Measurements from ENCODE around the gene RNPS1.
"Not testable (repeated sequence)": the region's sequence is repeated elsewhere in the genome, so short reads cannot be mapped to it uniquely, and the experiment has no call there.

RNPS1 gene

DNA sequence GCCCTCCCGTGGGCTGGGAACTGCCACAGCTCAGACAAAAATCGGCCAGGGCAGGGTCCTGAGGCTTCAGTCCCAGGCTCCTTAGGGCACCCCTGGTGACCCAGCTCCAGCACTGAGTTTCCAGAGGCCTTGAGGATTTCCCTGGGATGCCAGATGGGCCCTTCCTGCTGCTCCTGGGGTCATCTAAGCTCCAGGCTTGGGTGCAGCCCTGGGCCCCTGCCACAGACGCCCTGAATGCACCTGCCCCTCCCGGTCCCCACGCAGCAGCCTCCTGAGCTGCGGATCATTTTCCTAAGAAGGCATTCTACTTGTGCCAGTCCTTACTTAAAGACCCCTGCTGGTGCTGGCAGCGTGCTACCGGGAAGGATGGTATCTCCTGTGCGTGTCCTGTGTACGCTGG lies 6.0 kb upstream of the RNPS1 start:
- ATAC-seq, result no peak
- Mint-ChIP-seq H3K4me3 (no peak overlapping the region), H3K9me3 (no peaks in the 10 kb centered on the region), H3K27ac (no peak overlapping the region), H3K36me3 (peaks cover 9% of the 10 kb centered on the region), H3K4me1 (peaks cover 27% of the 10 kb centered on the region), H3K27me3 (no peaks in the 10 kb centered on the region)

DNA sequence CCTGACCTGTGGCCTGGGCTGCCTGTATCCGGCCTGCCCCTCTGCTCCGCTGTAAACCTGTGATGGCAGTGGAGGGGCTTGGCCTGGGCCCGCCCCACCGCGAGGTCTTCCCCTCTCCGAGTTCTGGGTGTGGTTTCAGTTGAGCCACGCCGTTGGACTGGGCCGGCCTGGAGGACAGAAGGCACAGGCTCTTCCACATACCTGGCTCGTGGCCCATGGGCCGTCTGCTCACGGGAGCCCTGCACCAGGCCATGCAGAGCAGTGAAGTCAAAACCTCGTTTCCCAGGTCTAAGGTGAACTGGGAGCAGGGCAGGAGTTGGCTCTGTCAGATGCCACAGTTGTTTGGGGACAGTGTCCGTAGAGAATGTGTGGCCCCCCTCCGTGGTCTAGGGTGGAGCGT lies 5.6 kb upstream of the RNPS1 start:
- Mint-ChIP-seq H3K36me3 (peaks cover 9% of the 10 kb centered on the region), H3K4me3 (no peak overlapping the region), H3K9me3 (no peaks in the 10 kb centered on the region), H3K27me3 (no peaks in the 10 kb centered on the region), H3K4me1 (peaks cover 31% of the 10 kb centered on the region), H3K27ac (no peak overlapping the region)
- ATAC-seq, result no peak

DNA sequence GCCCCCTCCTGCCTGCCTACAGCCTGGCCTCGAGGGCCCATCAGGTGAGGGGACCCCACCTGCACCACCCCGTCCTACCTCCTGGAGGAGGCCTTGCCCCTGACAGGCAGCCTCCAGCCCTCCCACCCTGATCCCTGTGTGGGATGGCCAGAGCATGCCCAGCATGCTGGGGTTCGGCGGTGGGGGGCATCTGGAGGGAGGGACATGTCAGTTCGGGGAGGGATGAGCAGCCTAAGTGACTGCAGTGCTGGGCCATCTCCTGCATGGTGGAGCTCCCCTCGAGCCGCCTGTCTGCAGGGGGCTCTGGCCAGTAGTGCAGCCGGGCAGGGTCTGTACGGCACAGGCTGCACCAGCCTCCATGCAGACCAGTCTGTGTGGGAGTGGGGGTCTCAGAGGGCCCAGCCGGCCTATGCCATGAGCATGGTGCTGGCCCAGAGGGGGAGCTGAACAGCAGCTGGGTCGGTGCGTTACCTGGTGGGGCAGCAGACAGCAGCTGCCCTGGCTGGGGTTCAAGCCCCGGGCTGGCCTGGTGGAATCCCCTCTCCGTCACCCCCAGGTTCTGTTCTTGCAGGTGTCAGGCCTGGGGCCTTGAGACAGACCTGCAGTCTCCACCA lies 4.0 kb upstream of the RNPS1 start:
- H3K4me1 Mint-ChIP-seq, result peaks cover 37% of the 10 kb centered on the region

DNA sequence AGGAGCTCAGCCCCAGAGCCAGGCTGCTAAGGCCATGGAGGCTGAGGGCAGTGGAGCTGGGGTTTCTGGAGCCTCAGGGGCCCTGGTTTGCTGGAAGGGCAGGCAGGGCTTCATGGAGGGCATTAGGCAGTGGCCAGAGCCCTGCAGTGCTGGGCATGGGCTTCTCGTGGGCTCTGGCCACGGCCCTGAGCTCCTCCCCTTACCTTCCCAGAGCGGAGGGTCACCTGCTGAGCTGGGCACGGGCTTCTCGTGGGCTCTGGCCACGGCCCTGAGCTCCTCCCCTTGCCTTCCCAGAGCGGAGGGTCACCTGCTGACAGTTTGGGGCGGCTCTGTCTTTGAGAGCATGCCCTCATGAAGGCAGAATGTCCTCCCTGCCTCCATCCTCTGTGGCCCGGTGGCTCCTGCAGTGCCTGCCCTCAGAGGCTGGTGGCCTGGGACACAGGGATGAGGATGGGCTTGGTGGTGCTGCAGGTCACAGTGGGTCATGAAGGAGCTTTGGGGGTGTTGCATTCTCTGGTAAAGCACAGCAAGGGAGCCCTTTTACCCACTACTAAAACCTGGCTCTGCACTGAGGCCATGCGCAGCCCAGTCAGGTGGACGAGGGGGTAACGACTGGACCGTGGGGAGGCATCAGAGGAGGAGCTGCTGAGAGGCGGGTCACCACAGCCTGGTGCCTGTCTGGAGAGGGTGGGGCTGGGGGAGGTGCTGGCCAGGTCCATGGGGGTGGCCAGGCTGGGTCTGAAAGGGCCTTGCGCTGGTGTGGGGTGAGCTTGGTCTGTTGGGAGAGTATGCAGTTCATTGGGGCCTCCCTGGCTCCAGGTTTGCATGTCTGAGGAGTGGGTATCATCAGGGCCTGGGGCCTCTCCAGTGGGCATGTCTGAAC lies 2.9 kb upstream of the RNPS1 start:
- Mint-ChIP-seq H3K27me3 (no peaks in the 10 kb centered on the region), H3K4me1 (peaks cover 48% of the 10 kb centered on the region), H3K9me3 (no peaks in the 10 kb centered on the region), H3K36me3 (peaks cover 5% of the 10 kb centered on the region), H3K27ac (no peak overlapping the region), H3K4me3 (no peak overlapping the region)
- ATAC-seq, result no peak

More for the DNA sequence above, 4.0 kb upstream of the RNPS1 start:
- no peak overlapping the region for H3K4me3 Mint-ChIP-seq
- no peaks in the 10 kb centered on the region for H3K27me3 Mint-ChIP-seq
- no peaks in the 10 kb centered on the region for H3K9me3 Mint-ChIP-seq
- no peak overlapping the region for H3K27ac Mint-ChIP-seq
- ATAC-seq, result no peak
- H3K36me3 Mint-ChIP-seq, result peaks cover 5% of the 10 kb centered on the region

DNA sequence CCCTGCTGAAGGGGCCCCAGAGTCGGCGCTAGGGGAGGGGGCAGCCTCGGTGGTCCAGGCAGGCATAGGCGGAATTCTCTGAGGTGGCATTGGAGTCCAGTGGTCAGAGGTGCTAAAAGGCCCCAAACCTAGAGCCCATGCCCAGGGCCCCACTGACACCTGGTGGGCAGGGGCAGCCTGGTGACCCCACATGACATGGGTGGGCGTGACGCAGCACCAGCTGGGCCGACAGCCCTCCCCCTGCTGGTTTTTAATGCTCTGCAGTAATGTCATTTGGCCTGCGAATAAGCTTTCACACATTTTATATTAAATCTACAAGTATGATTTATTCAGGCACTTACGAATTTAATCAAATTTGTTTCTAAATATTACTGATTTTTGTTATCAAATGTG lies 2.1 kb upstream of the RNPS1 start:
- Mint-ChIP-seq H3K9me3 (no peaks in the 10 kb centered on the region), H3K36me3 (peaks cover 5% of the 10 kb centered on the region), H3K27me3 (no peaks in the 10 kb centered on the region), H3K4me1 (peaks cover 56% of the 10 kb centered on the region), H3K4me3 (peak overlapping the region; percentile 90), H3K27ac (no peak overlapping the region)
- no peak for ATAC-seq

DNA sequence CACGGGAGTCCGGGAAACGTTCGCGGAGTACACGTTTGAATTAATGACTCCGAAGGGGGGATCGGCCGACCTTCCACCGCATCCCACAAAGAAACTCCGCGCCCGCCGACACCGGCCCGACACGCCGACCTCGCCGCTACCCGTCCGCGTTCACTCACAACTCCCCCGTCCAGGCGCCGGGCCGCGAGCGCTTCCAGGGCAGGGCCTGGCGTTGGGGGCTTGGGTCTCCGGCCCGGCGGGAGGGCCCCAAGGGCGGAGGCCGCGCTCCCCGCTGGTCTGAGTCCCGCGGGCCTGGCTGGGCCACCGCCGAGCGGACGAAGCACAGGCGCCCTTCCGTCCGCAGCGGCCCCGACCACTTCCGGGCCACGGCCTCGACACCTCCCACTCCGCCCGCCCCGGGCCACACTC lies 417 bp downstream of the RNPS1 start:
- H3K27me3 Mint-ChIP-seq, H3K9me3 Mint-ChIP-seq, H3K36me3 Mint-ChIP-seq: not testable (repeated sequence)
- Mint-ChIP-seq H3K27ac (peak overlapping the region; percentile 100), H3K4me1 (peaks cover 61% of the 10 kb centered on the region), H3K4me3 (peak overlapping the region; percentile 90)
- ATAC-seq, result peak; percentile 83

DNA sequence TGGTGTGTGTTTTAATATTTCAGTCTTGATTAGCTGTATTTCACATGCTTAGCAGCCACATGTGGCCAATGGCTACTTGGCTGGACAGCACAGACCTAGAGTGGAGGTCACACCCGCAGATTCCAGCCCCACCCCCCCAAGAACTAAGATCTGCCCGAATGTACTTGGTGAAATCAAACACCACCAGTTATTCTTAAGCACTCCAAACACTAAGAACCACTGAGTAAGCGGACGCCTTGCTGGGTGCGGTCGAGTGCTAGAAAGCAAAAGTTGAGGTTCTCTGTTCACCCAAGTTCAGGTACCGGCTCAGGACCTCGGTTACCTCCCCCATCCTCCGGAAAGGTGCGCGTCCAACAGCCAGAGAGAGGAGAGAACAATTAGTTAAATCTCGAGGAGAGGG lies 1.0 kb downstream of the RNPS1 start:
- not testable (repeated sequence) for H3K9me3 Mint-ChIP-seq, H3K27me3 Mint-ChIP-seq, ATAC-seq
- peaks cover 16% of the 10 kb centered on the region for H3K36me3 Mint-ChIP-seq
- peaks cover 60% of the 10 kb centered on the region for H3K4me1 Mint-ChIP-seq
- peak overlapping the region; percentile 90 for H3K4me3 Mint-ChIP-seq
- peak overlapping the region; percentile 100 for H3K27ac Mint-ChIP-seq

DNA sequence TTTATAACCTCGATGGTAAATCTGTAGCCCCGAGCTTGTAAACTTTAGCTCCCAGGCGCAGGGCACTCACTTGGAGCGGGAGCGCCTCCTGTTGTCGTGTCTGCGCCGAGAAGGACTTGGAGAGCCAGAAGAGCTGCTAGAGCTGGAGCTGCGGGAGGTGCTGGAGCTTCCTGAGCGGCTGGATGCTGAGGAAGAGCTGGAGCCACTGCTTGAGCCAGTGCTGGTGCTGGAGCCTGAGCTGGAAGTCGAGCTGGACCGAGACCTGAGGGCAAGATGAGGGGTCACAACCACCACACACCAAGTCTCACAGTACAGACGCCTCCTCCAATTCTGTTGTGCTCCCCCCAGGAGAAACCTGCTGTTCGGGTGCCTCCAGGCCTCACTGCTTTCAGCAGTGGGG lies 4.9 kb downstream of the RNPS1 start:
- Mint-ChIP-seq H3K4me1 (peaks cover 35% of the 10 kb centered on the region), H3K36me3 (peaks cover 28% of the 10 kb centered on the region)
- not testable (repeated sequence) for H3K4me3 Mint-ChIP-seq, H3K27ac Mint-ChIP-seq, H3K27me3 Mint-ChIP-seq, ATAC-seq, H3K9me3 Mint-ChIP-seq

DNA sequence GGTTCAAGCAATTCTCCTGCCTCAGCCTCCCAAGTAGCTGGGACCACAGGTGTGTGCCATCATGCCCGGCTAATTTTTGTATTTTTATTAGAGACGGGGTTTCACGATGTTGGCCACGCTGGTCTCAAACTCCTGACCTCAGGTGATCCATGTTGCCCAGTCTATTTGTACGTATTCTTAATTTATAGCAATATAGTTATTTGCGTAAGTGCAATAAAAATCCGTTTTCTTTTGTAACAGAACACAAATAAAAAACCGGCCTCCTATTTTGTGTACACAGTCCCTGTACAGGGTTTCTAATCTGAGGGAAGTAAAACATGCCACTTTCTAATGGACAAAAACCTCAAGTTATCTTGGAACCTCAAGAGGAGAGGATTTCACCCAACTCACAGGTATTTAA lies 7.7 kb downstream of the RNPS1 start:
- H3K27ac Mint-ChIP-seq, result no peak overlapping the region
- ATAC-seq, result no peak
- peaks cover 12% of the 10 kb centered on the region for H3K4me1 Mint-ChIP-seq
- no peak overlapping the region for H3K4me3 Mint-ChIP-seq
- H3K36me3 Mint-ChIP-seq, result peaks cover 47% of the 10 kb centered on the region
- no peaks in the 10 kb centered on the region for H3K27me3 Mint-ChIP-seq
- H3K9me3 Mint-ChIP-seq, result no peaks in the 10 kb centered on the region

DNA sequence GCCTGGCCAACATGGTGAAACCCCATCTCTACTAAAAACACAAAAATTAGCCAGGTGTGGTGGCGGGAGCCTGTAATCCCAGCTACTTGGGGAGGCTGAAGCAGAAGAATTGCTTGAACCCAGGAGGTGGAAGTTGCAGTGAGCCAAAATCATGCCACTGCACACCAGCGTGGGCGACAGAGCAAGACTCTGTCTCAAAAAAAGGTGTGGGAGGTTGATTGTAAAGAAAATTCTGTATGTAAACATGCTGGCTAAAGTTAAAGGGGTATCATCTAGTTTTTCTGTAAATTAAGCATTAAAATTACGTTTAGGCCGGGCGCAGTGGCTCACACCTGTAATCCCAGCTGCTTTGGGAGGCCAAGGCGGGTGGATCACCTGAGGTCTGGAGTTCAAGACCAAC lies 9.4 kb downstream of the RNPS1 start:
- ATAC-seq, result not testable (repeated sequence)

DNA sequence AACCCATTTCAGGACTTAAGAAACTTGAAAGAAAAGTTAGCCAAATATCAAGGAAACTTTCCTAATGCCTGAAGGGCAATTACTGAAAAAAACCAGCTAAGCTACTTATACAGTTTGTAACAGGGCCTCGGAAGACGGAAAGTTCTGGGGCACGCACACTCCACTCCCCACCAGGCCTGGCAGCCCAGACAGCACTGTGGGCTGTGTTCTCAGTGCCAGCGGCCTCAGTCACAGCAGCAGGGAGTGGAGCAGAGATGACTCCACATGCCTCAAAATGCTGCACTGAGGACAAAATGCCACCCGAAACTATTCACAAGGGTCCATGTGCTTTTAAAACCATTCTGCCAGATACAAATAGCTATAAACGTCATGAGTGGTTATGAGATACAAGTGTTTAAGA lies 10.2 kb downstream of the RNPS1 start:
- H3K9me3 Mint-ChIP-seq, result no peaks in the 10 kb centered on the region
- H3K27me3 Mint-ChIP-seq, result no peaks in the 10 kb centered on the region
- H3K36me3 Mint-ChIP-seq, result peaks cover 55% of the 10 kb centered on the region
- no peak overlapping the region for H3K27ac Mint-ChIP-seq
- peaks cover 12% of the 10 kb centered on the region for H3K4me1 Mint-ChIP-seq
- no peak for ATAC-seq
- no peak overlapping the region for H3K4me3 Mint-ChIP-seq

More for the DNA sequence above, 9.4 kb downstream of the RNPS1 start:
- not testable (repeated sequence) for H3K4me3 Mint-ChIP-seq, H3K4me1 Mint-ChIP-seq, H3K9me3 Mint-ChIP-seq, H3K27me3 Mint-ChIP-seq, H3K27ac Mint-ChIP-seq
- H3K36me3 Mint-ChIP-seq, result peaks cover 55% of the 10 kb centered on the region

DNA sequence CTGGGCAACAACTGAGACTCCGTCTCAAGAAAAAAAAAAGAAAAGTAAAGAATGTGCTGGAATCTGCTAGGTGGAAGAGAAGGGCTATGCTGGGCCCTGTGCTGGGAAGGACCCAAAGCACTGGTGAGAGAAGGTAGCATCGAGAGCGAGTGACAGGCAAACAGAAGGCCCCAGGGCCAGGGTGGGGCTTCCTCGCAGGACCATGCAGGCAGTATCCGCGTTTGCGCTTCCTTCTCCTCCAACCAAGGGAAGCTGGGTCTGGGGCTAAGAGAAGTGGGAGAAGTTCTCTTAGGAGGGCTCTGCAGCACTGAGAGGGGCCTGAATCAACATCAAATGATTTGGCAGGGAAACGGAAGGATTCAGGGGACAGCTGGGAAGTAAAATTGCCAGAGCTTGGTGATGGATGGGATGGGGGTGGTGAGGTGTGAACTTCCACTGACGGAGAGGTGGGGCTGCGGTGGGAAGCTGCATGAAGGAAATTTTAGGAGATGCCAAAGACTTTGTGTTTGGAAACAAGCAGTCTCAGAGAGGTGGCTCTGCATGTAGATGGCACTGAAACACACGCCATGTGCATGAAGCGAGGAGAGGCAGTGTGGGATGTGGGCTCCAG lies 11.3 kb downstream of the RNPS1 start:
- ATAC-seq, result no peak
- H3K27ac Mint-ChIP-seq, result peak overlapping the region; percentile 24
- H3K4me3 Mint-ChIP-seq, result no peak overlapping the region
- H3K27me3 Mint-ChIP-seq, result no peaks in the 10 kb centered on the region
- H3K36me3 Mint-ChIP-seq, result peaks cover 46% of the 10 kb centered on the region
- H3K4me1 Mint-ChIP-seq, result peaks cover 22% of the 10 kb centered on the region
- no peaks in the 10 kb centered on the region for H3K9me3 Mint-ChIP-seq

DNA sequence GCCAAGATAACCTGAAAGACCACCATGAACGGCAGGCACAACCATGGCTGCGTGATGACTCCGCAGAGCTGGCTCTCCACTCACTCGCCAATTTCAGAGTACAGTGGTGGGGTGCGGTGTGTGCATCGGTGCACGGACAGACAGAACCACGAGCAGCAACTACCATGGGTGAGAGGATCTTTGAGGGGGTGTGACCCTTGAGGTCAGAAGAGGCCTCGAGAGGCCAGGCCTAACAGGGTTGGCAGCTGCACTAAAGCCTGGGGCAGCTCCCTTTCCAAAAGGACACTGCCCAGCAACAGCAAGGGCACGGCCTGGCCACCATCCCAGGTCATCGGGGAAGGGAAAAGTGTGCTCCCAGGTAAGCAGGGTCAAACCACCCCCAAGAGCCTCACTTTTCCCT lies 14.6 kb downstream of the RNPS1 start:
- H3K27me3 Mint-ChIP-seq, result no peaks in the 10 kb centered on the region
- H3K9me3 Mint-ChIP-seq, result no peaks in the 10 kb centered on the region

DNA sequence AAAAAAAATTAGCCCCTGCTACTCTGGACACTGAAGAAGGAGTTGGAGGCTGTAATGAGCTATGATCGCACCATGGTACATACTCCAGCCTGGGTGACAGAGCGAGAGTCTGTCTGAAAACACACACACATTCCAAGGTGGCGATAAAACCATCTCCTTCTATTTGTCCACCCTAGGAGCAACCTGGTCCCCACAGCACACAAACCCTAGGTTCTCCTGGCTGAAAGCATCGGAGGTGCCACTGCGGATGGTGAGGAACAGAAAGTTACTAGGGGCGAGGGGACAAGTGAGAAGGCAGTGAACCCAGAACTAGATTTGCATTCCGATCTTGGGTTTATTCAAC lies 15.1 kb downstream of the RNPS1 start:
- Mint-ChIP-seq H3K36me3 (peaks cover 35% of the 10 kb centered on the region), H3K4me1 (peaks cover 29% of the 10 kb centered on the region), H3K4me3 (peak overlapping the region; percentile 35), H3K9me3 (no peaks in the 10 kb centered on the region), H3K27me3 (no peaks in the 10 kb centered on the region), H3K27ac (peak overlapping the region; percentile 87)
- ATAC-seq, result peak; percentile 20

More for the DNA sequence above, 14.6 kb downstream of the RNPS1 start:
- H3K4me3 Mint-ChIP-seq, result peak overlapping the region; percentile 35
- H3K4me1 Mint-ChIP-seq, result peaks cover 29% of the 10 kb centered on the region
- no peak for ATAC-seq
- H3K27ac Mint-ChIP-seq, result peak overlapping the region; percentile 87
- peaks cover 37% of the 10 kb centered on the region for H3K36me3 Mint-ChIP-seq

DNA sequence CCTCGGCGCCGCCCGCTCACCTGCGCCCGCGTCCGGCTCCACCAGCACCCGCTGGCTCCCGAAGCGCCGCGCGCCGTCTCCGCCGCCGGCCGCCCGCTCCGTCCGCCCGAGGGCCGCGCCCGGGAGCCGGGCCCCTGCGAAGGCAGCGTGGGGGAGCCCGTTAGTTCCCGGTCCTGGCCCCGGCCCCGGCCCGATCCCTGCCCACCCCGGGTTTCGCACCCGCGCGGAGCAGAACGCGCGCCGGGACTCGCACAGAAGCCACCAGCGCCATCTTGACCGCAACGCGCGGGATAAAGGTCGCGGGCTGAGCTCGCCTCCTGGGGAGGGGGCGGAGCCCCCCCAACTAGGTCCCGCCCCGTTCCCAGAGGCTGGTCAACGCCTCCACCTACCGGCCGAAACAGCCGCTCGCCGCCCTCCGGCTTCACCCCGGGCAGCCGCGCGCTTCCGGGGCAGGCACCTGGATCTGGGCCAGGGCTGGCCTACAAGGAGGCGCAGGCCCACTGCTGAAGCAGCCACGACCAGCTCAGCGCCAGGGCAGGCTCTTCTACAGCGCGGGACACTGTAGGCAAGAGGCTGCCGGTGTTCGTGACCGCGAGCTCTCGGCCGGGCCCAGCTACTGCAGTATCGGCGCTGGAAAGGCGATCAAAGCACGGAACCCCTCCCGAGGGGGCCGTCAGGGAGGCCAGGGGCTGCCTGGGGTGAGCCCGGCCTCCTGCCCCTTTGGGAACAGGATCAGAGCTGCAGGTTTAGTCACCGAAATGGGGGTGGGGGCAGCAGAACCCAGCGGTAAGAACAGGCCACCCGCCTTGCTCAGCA lies 16.4 kb downstream of the RNPS1 start, which contains the start of gene ECI1:
TSS of gene ECI1 (minus strand) at position 292 of the 816 bp plus-strand sequence. CDS start at position 271, 21 bp downstream.
- H3K27ac Mint-ChIP-seq, result peak within 1 kb of the TSS; percentile 87
- H3K27me3 Mint-ChIP-seq, result no peaks in the 10 kb centered on the region
- peaks cover 28% of the 10 kb centered on the region for H3K36me3 Mint-ChIP-seq
- ATAC-seq, result peak; percentile 96
- H3K4me1 Mint-ChIP-seq, result peaks cover 29% of the 10 kb centered on the region
- peak within 1 kb of the TSS; percentile 92 for H3K4me3 Mint-ChIP-seq
- no peaks in the 10 kb centered on the region for H3K9me3 Mint-ChIP-seq
